NOMO-1 treated with dmso at 0.1 percent for 144 hours (cell line): Measurements from ENCODE around the gene ROBO1.
"Not testable (repeated sequence)": the region's sequence is repeated elsewhere in the genome, so short reads cannot be mapped to it uniquely, and the experiment has no call there.

ENCODE experiments used
- DNase-seq: peaks from one replicate; lab custom pipeline; 2025; ENCODE audit not compliant: unreplicated experiment; lab: John Stamatoyannopoulos, UW

The ROBO1 gene

DNA sequence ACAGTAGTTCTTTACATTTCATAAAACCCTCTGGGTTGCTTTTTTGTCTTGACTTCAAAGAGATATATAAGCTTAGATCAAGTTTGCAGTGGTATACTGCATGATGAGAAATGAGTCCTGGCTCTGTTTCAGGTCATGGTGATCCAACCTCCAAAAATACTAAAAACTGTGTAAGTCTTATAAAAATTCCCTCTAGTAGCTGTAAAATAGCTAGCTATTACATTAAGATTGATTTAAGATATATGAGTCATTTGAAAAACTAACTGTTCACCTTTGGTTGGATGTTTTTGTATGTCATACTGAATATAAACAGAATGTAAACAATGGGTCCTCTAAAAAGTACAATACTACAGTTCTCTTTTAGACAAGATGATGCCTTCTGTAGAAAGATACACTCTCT is 879.2 kb downstream of the ROBO1 start:
- no peak for DNase-seq

- no peak for DNase-seq
Measured at GRCh38 chr3:78887547-78888011, 880.2 kb downstream of the ROBO1 start.

DNA sequence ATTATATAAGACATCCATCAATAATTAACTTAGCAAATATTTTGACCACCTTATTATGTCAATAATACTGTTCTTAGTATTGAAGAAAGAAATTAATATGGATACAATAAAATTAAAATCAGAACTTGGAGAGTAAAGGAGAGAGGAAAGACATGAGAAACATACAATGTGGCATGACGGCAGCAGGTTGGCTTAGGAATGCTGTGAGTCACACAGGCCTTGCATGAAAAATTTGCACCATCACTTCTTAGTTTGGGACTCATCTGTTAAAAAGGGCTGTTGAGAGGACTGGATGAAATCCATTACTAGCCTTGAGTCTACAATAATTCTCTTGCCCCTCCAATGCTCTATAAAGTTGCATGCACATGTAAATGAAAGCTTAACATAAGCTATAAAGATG is 880.8 kb downstream of the ROBO1 start:
- no peak for DNase-seq

GRCh38 chr3:78884567-78884966 is 883.2 kb downstream of the ROBO1 start:
- not testable (repeated sequence) for DNase-seq

GRCh38 chr3:78882251-78882650 is 885.5 kb downstream of the ROBO1 start:
- DNase-seq: no peak

- DNase-seq: no peak
Measured at GRCh38 chr3:78881501-78881900, 886.3 kb downstream of the ROBO1 start.

DNA sequence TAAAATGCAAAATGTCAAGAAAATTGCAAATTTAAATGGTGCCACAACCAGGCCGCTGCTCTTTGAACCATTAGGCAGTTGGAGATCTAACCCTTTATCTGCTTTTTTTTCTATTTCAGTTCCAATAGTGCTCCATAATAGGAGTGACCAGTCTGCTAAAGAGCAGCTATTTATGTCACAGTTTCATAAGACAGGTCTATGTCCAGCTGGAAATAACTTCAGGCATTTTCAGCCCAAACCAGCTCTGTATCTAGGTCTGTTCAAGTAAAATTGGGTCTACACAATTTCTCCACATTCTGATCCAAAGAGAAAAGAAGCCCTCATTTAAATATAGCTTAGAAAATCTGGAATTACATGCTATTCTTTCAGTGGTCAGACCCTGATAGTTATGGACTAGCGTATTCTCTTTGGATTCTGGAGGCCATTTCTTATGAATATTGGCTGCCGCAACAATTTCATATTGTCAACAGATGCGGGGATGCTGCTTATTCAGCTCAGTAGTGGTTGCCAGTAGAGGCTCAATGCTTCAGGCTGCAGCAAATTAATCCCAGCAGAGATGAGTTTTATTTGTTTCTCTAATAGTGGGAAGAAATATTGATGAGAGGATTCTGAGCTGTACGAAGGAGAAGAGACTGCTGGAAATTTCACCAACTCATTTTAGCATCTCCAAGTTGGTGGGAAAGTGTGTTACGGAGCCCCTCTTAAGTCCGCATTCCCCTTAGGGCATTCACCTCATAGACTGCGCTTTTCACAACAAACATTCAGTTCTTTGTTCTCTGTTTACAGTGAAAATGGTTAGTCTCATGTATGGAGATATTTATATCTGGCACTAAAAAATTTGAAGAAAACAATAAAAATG is 887.0 kb downstream of the ROBO1 start:
- DNase-seq: no peak

GRCh38 chr3:78879295-78879860 is 888.4 kb downstream of the ROBO1 start:
- no peak for DNase-seq

GRCh38 chr3:78878789-78879188 is 889.0 kb downstream of the ROBO1 start:
- DNase-seq: no peak

DNA sequence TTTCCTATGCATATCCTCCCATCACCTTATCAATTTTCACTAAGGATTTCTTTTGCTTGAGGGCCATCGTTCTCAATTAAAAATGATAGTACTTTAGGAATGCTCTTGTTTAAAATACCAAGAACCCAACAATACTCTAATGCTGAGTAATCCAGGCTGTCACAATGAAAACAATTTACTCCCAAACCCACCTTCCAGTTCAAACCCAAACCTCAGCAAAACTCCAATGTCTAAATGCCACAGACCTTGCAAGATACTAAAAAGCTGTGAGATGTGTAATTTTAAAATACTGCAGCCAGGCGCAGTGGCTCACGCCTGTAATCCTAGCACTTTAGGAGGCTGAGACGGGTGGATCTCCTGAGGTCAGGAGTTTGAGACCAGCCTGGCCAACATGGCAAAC is 889.8 kb downstream of the ROBO1 start:
- DNase-seq: no peak

GRCh38 chr3:78875851-78876250 is 891.9 kb downstream of the ROBO1 start:
- no peak for DNase-seq

- no peak for DNase-seq
Measured at GRCh38 chr3:78875436-78875835, 892.4 kb downstream of the ROBO1 start.

DNA sequence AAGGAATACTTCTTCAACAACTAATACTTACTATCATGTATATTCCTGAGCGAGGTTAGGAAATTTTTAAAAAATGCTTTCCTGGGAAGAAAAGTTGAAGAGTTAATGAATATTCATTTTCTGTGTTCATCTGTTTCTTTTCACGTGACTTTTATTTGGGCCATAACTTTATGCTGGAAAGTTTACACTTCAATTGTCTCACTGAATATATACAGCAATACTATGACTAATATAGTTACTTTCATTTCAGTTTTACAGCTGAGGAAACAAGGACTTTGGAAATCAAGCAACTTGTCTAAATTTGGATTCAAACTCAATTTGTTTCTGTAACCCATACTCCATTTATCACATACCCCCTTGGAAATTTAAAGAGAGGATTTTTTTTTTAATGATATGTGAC is 894.2 kb downstream of the ROBO1 start:
- no peak for DNase-seq

- DNase-seq: no peak
Measured at GRCh38 chr3:78872195-78872594, 895.6 kb downstream of the ROBO1 start.

DNA sequence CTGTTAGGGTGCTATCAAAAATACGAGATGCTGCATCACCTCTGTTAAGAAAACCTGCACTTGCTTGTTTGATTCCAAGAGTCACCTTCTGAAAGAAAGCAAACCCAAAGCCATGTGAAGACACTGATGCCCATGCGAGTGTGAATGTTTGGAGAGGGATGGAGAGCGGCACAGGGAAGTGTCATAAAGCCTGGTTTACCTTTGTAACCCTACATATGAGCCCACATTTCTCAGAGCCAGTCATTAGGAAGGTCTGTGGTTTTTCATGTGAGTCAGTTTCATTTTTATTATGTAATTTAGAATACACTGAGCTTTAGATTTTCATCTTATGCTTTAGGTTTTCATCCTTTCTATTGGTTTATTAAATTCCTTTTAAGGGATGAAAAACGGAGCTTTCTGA is 896.8 kb downstream of the ROBO1 start:
- DNase-seq: no peak

GRCh38 chr3:78870484-78870883 is 897.3 kb downstream of the ROBO1 start:
- no peak for DNase-seq

GRCh38 chr3:78868570-78868969 is 899.2 kb downstream of the ROBO1 start:
- no peak for DNase-seq

DNA sequence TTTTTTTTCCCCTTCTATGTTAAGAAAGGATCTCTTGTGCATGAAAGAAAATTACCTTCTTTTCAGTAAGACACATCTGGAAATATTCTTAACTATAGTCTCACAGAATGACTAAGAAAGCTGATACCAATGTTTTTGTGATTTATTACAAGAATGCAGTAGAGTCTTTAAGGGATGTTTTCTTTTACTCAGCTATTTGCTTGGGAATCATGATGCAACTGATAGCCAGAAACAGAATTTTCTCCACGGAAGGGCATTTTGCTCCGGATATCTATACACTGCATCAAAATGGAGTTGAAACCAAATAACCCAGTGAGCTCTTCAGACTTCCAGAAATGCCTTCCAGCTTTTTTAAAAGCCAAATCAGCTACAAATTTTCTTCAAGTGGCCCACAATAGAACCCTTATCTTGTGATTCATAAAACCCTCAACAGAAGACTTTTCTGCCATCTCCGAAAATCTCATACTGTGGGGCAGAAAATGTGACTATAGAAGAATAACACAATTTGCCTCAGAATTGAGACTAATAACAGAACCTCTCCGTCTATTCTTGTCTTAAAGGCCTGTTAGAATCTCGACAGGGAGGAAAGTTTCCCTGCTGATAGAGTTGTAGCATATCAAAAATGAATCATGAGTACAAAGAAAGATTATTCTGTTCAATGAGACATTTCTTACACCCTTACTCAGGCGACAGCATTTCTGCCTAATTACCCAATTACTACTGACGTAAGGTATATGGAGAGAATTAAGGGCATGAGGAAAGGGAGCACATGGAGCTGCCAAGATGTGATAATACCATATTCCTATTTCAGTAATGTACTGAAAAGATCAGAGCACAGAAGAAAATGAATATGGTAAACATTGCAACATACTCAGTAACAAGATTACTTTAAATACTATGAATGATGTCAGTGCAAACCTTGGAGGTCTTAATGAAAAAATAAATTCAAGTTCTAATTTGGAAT is 900.1 kb downstream of the ROBO1 start:
- no peak for DNase-seq

DNA sequence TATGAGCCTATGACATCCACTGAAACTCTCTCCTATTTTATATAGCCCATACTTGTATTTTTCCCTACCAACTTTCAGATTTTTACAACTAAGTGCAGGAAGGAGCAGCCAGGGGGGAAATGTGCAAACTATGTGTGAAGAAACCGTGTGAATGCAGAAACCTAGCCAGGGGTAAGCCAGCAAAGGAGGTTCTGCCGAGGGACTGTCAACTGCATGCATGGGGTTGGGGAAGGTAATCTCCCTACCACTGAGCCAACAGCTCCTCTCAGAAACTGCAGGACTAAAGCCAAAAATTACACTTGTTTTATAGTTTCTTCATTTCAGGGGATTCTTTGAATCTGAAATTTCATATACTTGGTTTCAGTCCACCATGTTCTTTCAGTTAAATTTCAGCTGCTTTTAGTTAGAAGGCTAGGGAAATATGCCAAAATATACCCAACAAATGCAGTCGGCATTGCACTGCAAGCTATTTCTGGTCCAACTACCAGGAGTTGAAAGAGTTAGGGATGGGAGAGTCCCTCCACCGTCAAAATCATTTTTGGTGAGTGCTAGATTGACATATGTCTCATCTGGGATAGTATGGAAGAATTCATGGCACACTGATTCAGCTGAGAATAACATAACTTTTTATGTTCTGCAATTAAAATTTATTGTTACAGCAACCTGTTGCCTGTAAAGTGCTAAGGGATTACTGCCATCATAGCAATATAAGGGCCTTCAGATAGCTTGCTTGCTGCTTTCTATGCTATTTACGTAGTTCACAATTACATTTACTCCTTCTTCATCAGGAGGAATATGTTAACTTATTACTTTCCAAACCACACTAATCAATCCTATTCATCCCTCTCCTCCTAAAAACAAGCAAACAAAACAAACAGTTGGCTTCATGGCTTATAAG is 904.2 kb downstream of the ROBO1 start:
- no peak for DNase-seq

DNA sequence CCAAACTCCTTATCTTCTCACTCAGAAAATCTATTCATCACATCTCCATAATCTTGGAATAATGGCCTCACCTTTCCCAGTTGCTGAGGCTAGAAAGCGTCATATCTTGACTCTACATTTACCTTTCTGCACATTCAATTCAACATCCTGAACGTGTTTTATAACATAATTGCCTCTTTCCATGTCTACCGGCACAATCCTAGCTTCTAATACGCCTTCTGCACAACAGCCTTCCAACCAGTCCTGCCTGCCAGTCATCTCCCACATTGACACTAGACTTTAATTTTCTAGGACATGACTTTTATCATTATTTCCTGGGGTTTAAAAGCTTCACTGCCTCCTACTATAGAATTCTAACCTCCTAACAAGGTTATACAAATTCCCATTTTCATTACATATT is 906.6 kb downstream of the ROBO1 start:
- DNase-seq: no peak
